ENCODE results near the gene KIAA0825.

KIAA0825 gene, protein sequence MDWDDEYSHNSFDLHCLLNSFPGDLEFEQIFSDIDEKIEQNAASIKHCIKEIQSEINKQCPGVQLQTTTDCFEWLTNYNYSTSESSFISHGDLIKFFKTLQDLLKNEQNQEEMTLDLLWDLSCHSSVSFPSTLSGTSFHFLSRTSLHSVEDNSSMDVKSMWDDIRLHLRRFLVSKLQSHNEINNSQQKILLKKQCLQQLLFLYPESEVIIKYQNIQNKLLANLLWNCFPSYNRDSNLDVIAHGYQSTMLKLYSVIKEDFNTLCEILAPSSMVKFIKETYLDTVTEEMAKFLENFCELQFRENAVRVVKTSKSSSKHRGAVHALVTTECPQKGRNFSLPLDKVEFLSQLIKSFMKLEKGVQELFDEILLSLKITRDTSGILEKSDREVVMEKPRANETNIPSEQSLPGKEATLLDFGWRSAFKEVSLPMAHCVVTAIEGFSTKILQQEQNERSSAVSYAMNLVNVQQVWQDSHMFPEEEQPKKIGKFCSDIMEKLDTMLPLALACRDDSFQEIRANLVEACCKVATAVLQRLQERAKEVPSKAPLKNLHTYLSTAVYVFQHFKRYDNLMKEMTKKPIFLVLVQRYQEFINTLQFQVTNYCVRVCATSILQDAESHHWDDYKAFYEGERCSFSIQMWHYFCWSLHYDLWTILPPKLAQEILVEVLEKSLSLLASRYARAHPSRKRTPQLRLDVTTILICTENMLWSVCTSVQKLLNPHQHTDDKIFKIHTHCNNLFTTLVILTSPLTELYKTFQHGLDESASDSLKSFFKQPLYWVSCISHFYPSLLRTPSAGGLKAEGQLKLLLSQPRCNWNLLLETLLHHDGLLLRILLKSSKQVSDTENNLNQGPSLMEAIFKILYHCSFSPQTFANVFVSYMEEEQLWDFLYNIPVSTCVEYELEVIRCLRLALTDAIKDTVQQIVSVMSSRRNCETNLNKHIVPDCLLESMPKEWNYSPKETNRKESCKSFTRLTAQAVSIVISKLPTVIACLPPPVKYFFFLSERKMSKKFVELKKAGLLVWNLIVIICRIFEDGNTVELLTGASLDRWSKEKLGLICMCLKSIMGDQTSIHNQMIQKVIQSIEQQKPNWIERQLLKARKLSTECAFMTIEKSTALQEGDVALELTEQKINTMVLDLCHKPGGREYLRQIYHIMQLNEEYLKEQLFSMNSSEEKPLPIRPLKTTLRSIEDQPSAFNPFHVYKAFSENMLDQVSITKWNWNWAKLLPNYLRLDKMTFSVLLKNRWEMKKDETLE (N-terminal part only)

DNA sequence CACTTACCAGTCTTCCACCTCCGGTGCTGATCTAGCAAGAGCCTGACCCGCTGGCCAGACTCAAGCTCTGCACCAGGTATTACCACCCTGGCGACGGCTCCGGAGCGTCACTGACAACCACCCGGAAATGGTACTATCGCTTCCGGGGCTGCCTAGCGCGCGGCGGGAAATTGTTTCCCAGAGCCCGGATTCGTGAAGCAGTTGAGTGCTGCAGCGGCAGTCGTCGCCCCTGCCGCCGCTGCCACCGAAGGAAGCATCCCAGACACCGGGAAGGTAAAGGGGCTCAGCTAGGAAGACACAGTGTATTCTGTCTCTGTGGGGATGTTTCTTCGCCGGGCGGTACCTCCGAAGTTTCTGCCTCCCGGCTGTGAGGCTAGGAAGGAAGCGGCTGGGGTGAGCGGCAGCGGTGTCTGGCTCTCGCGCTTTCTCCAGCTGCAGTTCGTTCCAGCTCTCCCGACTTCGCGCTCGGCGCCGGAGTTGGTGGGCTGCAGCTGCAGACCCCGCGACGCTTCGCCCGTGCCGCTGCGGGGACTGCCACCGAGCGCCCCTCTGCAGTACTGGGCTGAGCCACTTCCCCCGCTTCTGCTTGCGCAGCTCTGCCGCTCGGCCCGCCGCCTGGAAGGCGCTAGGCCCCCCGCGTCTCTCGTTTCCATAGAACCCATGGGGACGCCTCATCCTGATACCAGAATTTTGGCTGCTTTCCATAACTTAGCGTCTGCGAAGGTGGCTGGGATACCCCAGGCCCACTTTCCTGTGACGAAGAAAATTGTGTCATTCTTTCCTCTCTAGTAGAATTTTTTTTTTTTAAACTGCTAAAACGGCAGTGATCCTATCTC, at the start of gene KIAA0825, which contains the start of gene SLF1:
Gene KIAA0825, minus strand, starts transcription at position 112 of the 836 bp plus-strand sequence. CDS start 81,478 bp downstream, outside the sequence.
Gene SLF1, plus strand, starts transcription at position 177 of the 836 bp plus-strand sequence. CDS start 10,142 bp downstream, outside the sequence.
- peak; percentile 73 for DNase-seq (ENCODE audit: low read depth)

DNA sequence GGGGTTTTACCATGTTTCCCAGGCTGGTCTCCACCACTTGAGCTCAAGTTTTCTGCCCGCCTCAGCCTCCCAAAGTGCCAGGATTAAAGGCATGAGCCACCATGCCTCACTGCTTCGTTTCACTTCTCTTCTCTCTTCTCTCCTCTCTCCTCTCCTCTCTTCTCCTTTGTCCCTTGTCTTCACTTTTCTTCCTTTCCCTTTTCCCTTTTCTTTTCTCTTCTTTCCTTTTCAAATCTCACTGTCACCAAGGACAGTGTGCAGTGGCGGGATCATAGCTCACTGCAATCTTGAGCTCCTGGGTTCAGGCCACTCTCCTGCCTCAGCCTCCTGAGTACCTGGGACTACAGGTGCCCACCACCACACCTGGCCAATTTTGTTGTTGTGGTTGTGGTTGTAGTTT, 49.5 kb upstream of the KIAA0825 start:
- DNase-seq (ENCODE audit: low read depth), result no peak

DNA sequence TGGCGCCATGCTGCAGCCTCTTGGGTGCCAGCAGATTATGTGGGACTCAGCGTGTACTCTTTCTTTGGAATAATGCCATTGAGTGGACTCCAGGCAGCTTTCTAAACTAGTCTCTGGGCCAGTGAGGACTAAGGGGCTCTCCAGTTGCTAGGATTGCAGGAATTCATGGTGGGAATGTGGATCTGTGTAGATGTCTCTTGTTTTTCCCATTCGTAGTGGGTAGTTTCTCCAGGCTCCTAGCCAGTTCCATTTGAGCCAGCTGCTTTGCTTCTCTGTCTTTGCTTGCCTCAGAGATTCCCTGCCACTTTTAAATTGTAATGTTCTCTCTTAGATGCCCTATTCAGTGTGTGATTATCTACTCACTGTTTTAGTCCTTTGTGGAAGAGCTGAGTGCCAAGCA, 42.7 kb upstream of the KIAA0825 start:
- no peak for DNase-seq (ENCODE audit: low read depth)

DNA sequence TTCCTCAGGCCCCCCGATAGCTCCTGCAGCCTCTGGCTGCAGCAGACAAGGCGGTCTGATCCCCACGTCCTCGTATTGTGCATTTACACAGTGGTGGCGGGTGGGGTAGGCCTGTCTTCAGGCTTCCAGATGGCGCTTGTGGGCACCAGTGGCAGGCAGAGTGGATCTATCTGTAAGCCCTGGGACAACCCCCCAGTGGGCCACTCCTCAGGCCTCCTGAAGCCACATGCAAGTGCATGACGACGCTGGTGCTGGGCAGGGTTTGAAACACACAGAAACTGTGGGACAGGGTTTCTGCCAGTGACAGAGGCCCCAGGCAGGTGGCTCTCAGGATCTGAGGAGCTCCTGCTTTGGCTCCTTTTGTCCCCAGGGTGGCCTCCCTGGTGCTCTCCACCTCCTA, 42.1 kb upstream of the KIAA0825 start:
- no peak for DNase-seq (ENCODE audit: low read depth)

DNA sequence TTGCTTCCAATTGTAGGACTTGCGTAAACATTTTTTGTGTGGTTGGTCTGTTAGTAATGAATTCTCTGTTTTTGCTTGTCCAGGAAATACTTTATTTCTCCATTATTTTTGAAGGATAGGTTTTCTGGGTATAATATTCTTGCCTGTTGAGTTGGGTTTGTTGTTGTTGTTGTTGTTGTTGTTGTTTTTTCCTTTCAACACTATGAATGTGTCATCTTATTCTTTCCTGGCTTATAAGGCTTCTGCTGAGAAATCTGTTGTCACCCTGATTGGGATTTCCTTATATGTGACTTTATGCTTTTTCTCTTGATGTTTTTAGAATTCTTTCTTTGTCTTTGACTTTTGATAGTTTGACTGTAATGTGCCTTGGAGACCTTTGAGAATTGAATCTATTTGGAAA, 39.9 kb upstream of the KIAA0825 start:
- DNase-seq (ENCODE audit: low read depth), result no peak

DNA sequence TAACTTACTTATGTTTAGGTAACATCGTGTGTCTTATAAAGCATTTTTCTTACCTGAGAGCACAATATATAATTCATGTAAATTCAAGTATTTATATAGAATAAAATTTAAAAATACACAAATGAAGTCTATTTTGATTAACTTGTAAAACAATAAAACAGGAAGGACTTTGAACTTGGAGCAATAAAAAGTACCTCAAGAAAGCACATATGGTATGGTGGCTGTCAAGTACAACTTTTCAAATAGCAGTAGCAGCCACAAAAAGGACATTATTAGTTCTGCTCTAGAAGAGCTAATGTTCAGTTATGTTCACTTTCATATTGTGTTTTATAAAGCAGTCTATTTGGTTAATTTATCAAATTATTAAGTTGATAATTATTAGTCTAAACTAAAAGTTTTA, 31.5 kb upstream of the KIAA0825 start:
- no peak for DNase-seq (ENCODE audit: low read depth)

DNA sequence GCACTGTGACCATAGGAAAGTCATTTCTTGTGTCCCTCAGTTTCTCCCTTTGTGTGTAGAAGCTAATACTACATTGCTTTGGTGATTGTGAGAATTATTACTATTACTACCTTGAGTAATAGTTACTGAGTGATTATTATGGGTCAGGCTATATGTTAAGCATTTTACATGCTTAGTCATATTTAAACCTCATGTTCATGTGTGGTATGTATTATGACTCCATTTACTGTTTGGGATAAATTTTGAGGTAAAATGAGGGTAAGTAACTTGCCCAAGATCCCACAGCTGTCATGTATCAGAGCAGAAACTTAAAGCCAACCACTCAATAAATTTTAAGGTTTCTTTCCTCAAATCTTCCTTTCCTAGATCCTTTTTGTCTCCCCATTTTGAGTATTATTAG, 28.4 kb upstream of the KIAA0825 start:
- DNase-seq (ENCODE audit: low read depth), result no peak

DNA sequence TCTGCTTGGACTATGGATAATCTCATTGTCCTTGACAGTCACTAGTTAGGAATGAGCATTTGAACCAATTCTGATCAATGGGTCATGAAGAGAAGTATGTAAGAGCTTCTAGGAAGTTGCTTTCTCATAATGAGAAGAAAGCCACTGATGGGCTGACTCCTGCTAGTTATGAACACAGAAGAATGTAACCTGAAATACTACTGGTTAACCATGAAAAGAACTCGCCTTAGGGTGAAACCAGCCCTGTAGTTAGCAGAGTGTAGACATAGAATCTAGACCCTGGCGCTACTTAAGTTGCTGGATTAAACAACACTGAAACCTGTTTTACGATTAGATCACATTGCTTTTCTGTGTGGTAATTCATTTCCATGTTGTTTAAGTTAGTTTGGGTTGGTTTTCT, 26.6 kb upstream of the KIAA0825 start:
- no peak for DNase-seq (ENCODE audit: low read depth)

DNA sequence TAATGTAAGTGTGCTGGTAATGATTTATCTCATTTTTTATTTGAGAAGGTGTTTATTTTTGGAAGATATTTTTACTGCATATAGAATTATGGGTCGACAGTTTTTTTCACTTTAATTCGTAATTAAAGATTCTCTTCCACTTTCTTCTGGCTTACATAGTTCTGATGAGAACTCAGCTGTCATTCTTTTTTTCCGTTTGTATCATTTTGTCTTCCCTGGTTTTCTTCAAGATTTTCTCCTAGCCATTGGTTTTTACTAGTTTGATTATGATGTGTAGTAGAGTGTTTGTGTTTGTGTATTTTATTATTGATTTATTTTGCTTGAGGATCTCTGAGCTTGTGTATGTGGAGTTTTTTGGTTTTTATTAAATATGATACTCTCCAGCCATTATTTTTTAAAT, 21.8 kb upstream of the KIAA0825 start:
- DNase-seq (ENCODE audit: low read depth), result no peak

DNA sequence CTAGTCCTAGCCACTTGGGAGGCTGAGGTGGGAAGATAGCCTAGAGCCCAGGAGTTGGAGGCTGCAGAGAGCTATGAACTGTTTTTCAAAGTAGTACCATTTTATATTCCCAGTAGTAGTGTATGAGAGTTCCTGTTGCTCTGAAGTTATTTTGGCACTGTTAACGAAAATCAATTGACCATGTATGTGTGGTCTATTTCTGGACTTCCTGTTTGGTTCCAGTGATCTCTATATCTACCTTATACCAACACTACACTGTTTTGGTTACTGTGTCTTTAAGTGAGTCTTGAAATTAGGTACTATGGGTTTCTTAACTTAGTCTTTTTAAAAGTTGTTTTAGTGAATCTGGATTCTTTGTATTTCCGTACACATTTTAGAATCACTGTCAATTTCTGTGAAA, 13.6 kb upstream of the KIAA0825 start:
- no peak for DNase-seq (ENCODE audit: low read depth)

DNA sequence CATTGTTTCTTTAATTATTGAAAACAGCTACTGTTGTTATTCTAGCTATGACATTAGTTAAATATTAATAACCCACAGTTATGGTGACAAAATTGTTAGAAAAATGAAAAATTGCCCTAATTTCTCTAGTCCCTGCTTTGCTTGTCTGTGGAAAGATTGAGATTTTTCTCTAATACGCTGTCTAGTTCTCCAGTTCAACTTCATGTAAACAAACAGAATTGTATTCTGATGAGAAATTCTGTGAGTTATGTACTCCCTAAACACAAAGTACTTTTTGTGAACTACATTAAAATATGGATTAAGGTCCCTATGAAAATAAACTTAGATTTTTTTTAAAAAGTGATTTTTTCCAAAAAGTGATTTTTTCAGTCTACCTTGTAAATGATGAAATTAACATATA, 8.8 kb upstream of the KIAA0825 start:
- no peak for DNase-seq (ENCODE audit: low read depth)

DNA sequence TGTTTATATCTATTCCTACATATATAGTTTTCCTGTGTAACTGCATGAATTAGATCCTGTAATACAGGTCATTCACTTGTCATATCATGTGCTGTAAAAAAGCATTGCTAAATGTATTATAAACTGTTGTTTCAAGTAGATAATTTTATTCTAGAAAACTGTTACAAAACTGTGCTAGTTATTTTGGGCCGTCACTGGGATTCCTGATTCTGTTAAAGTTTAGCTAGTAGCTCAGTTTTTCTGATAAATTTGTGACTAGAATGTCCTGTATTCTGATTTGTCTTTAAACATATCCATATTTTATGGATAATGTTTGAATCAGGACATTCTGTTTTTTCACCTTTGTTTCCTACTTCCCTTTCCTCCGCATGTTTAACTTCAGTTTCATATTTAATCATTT, 5.5 kb upstream of the KIAA0825 start:
- no peak for DNase-seq (ENCODE audit: low read depth)

DNA sequence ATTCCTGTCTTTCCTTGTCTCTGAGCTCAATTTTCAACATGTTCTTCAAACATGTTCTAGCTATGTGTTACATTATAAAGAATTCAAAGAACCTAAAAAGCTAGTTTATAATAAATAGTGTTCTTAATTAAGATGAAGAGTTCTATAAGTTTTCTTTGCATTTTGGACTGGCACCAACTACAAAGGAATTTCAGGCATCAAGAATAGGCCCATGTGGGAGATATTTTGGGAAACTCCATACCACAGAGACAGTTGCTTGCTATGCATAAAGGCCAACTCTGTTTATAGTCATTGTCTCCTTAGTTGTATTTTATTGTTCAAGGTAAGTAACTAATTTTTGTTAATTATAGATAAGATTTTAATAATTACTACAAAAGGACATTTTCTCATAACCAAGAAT, 4.6 kb upstream of the KIAA0825 start:
- DNase-seq (ENCODE audit: low read depth), result no peak

DNA sequence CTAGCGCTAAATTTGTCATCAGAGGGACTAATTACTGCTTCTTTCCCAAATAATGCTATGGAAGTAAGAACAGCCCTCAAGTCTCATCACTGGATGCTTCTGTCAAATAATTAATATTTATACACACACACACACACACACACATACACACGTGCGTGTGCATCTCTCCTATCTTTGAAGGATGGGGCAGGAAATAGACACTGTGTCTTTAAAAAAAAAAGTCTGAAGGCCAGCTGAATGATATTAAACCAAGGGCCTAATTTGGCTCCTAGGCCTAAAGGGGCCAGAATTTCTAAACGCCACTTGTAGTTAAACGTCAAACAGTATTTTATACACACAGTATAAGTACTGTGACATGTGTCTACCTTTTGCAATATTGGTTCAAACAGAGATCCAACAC, 3.4 kb upstream of the KIAA0825 start:
- DNase-seq (ENCODE audit: low read depth), result no peak

DNA sequence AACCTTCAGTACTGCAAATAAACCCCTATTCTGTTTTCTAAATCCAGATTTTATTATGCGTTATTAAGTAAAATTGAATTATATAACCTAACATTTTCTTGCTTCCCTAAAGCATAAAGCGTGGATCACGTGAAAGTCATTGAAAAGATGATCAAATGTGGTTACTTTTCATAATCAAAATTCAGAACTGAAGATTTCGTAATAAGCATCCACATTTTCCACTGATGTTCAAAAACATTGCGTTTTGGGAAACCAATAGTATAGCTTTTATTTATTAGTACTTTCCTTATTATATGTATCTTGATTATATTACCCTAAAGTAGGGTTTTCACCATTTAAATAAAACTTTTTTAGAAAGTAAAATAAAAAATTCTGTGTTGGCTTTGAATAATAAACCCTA, 1.9 kb upstream of the KIAA0825 start:
- DNase-seq (ENCODE audit: low read depth), result no peak

DNA sequence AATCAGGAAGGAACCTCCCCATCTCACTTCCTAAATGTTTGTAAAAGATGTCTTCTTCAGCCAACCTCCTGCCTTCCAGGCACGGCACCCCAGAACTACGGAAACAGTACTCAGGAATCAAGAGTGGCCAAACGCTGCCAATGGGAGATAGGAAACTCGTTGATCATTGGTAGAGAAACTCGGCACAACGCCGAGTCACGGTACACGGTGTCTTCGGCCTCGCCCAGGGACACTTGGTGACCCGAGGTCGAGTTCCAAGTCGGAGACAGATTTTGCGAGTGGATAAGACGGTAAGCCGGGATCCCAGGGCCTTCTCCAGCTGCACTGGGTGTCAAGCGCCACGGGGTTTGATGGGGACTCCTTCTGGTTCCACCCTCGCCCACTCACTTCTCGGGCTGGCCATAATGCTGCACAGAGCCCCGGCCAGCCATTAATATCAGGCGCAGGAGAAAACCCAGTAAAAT, 343 bp downstream of the KIAA0825 start:
- no peak for DNase-seq (ENCODE audit: low read depth)

DNA sequence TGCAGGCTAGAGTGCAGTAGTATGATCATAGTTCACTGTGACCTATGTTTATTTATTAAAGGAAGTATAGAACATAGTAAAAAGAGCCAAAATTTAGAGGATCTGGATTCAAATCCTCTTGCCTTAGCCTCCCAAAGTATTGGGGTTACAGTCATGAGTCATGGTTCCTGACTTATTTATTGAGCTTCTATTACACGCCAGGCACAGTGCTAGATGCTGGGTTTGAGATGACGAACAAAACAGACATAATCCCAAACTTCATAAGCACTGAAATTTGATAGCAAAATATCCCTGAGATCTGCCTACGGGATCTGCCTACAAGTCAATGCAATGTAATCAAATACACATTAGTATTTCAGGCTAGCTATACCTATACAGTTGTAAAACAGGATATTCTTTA, 2.5 kb downstream of the KIAA0825 start:
- no peak for DNase-seq (ENCODE audit: low read depth)

DNA sequence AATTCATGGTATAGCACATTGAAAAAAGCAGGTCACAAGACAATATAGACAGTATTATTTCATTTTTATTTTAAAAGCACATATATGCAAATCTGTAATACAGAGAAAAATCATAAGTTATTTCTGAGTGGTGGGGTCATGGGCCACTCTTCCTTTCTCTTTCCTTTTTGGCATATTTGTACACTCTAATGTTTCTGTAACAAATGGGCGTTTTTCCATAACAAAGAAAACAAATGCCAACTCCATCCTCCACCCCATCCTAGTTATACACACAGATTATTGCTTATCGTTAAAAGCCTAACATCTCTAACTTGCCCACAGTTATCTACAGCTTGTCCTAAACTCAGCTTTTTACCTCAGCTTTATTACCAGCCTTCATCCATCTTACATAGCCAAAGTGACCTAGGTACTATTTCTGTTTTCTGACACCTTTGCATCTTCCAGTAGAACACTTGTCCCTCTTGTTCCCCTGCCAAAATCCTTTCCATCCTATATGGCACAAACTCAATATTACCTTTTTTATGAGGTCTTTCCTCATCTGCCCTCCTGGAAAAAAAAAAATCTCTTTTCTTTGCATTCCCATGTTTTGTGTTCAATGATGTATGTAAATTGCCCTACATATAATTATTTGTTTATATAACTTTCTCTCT, 4.1 kb downstream of the KIAA0825 start:
- DNase-seq (ENCODE audit: low read depth), result no peak

DNA sequence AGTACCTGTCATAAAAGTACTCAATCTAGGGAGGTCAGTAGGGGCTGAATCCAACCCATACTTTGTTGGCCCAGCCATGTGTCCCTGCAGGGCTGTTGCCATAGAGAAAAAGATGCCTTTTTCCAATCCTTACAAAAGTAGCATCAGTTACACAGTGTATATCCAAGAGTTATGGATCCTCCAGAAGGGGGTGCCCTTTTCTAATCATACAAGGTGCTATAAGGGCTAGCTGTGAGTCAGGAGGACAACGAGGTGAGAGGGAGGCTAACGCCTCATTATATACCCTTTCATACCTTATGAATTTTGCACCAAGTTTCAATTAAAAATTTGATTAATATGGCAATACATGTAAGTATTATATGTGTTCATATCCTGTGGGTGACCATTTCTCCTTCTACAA, 4.8 kb downstream of the KIAA0825 start:
- DNase-seq (ENCODE audit: low read depth), result no peak

DNA sequence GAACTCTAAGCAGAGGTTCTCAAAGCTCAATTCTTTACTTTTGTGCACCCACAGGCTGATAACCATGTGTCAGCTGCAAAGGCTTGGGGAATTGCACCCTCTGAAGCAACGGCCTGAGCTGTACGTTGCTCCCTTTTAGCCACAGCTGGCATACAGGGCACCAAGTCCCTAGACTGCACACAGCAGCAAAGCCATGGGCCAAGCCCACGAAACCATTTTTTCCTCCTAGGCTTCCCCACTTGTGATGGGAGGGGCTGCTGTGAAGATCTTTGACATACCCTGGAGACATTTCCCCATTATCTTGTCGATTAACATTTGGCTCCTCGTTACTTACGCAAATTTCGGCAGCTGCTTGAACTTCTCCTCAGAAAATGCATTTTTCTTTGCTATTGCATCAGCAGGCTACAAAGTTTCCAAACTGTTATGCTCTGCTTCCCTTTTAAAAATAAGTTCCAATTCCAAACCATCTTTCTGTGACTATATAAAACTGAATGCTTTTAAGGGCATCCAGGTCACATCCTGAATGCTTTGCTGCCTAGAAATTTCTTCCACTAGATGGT, 23.0 kb downstream of the KIAA0825 start:
- no peak for DNase-seq (ENCODE audit: low read depth)

Measured in activated T-cell treated with anti-CD3 and anti-CD28 coated beads for 1 hour (primary cell).